HepG2 (cell line): ENCODE measurements around the gene MARS1. TPM values are rescaled to one million over a fixed set of nuclear protein-coding genes. Genes with fewer than 3 reads are reported as not detected.
"Not testable (repeated sequence)": the region's sequence is repeated elsewhere in the genome, so short reads cannot be mapped to it uniquely, and the experiment has no call there.

ENCODE experiments used
- ATAC-seq: fragments of 200-7000 bp; cut with Tn5 transposase; 3 replicates; pipeline ENCODE4 v1.9.1; 2020; ENCODE audit warnings: mild to moderate bottlenecking, moderate library complexity
- BruUV-seq: library from RNA; stranded (reverse); fragments of 400-500 nt; replicated peaks from 2 replicates; lab custom pipeline; 2021; lab: Mats Ljungman, UMichigan
- CTCF ChIA-PET: fragments of 300-600 bp; formaldehyde crosslinking; extraction: SDS; loops from one replicate; lab custom pipeline; 2021; ENCODE audit warnings: low total read pairs, inconsistent platforms, low intra/inter-chr PET ratio; lab: Yijun Ruan, JAX
- POLR2A ChIA-PET: fragments of 350-600 bp; sonication (Branson Sonifier 250); formaldehyde crosslinking; loops from one replicate; lab custom pipeline; 2020; ENCODE audit warnings: antibody characterized with exemption, inconsistent platforms; lab: Yijun Ruan, JAX
- DNase-seq: peaks from one replicate; pipeline ENCODE4 v3.0.0-alpha.2; 2015; ENCODE audit warnings: low spot score
- FAIRE-seq: peaks from 3 replicates; lab custom pipeline; 2011; peaks lifted over from hg19 to GRCh38; lab: Jason Lieb, UNC
- H2AFZ ChIP-seq: one replicate; pipeline ENCODE4 v1.6.1; 2011; ENCODE audit warnings: low read length, inconsistent platforms
- H3K27ac ChIP-seq: fragments of 300-600 bp; 3 replicates; pipeline ENCODE4 v1.8.0; 2011; ENCODE audit warnings: mixed run types, mild to moderate bottlenecking, mixed read lengths, low read length, inconsistent platforms; ENCODE audit not compliant: insufficient read depth; ENCODE audit errors: extremely low read length
- H3K27me3 ChIP-seq, 2 experiments: fragments of 200-600 bp in 1 of 2; 2 replicates in 1 of 2; 3 replicates in 1 of 2; pipeline versions ENCODE4 v1.6.0 to v1.8.0; 2011; ENCODE audit warnings: low read length in 2 of 2, mild to moderate bottlenecking in 2 of 2, moderate library complexity in 2 of 2, inconsistent platforms in 1 of 2; ENCODE audit not compliant: insufficient read depth in 2 of 2, control insufficient read depth in 1 of 2
- H3K36me3 ChIP-seq, 2 experiments: fragments of 200-600 bp in 1 of 2; replicated peaks in 1 of 2; 2 replicates in 1 of 2; 3 replicates in 1 of 2; pipeline versions ENCODE4 v1.5.1 to v1.8.0; 2011; ENCODE audit warnings: low read length in 2 of 2, inconsistent platforms in 1 of 2; ENCODE audit not compliant: insufficient read depth in 2 of 2, control insufficient read depth in 1 of 2
- H3K4me1 ChIP-seq: 2 replicates; pipeline ENCODE4 v1.5.1; 2012; ENCODE audit warnings: low read length, inconsistent platforms; ENCODE audit not compliant: insufficient read depth
- H3K4me2 ChIP-seq: 2 replicates; pipeline ENCODE4 v1.6.0; 2011; ENCODE audit warnings: low read depth, low read length, inconsistent platforms
- H3K4me3 ChIP-seq, 3 experiments: fragments of 200-600 bp in 1 of 3; sonication (generic), shearing (Covaris generic) in 1 of 3; replicated peaks in 1 of 3; 2 replicates each; pipeline ENCODE4 v1.5.1; 2011 to 2016; ENCODE audit warnings: low read length in 3 of 3, inconsistent platforms in 2 of 3, low read depth in 2 of 3, mild to moderate bottlenecking in 2 of 3, control low read depth in 1 of 3, mixed read lengths in 1 of 3; ENCODE audit not compliant: insufficient read depth in 1 of 3
- H3K79me2 ChIP-seq: one replicate; pipeline ENCODE4 v1.6.1; 2011; ENCODE audit warnings: low read length, inconsistent platforms; ENCODE audit not compliant: insufficient read depth
- H3K9ac ChIP-seq: 2 replicates; pipeline ENCODE4 v1.6.0; 2011; ENCODE audit warnings: mild to moderate bottlenecking, low read depth, low read length, inconsistent platforms; ENCODE audit not compliant: insufficient read depth
- H3K9me3 ChIP-seq: 2 replicates; pipeline ENCODE4 v1.5.1; 2012; ENCODE audit warnings: mild to moderate bottlenecking, low read length
- H4K20me1 ChIP-seq: 2 replicates; pipeline ENCODE4 v1.6.0; 2011; ENCODE audit warnings: inconsistent platforms, mild to moderate bottlenecking, low read length, moderate library complexity; ENCODE audit not compliant: insufficient read depth
- RBFOX2 ChIP-seq: fragments of 200-400 bp; formaldehyde crosslinking; IDR thresholded peaks from 2 replicates; pipeline ENCODE4 v1.6.1; 2017; ENCODE audit warnings: low read depth, mild to moderate bottlenecking, low read length
- WGBS: methylation state at CpG from one replicate; pipeline ENCODE4 v1.1.6; 2017; ENCODE audit warnings: low lambda C conversion rate; 5-methylcytosine and 5-hydroxymethylcytosine counted together
- in situ Hi-C: cut with HindIII; loops from 2 replicates; pipeline ENCODE4 v1.10.0; 2017; ENCODE audit warnings: low pct_unique_long_range_greater_than_20kb; ENCODE audit not compliant: extremely low pct_ligation_motif_present
- intact Hi-C: fragments of 100-400 bp; cut with micrococcal nuclease; formaldehyde crosslinking; loops from one replicate; pipeline ENCODE4 v1.10.0; 2022; ENCODE audit not compliant: unreplicated experiment
- polyA plus RNA-seq, 8 experiments: library from polyadenylated mRNA; depleted of rRNA in 3 of 8; stranded (reverse) in 7 of 8; unstranded in 1 of 8; fragments of >200 nt; fragmentation: Illumina TruSeq in 4 of 8; extraction: Trizol in 4 of 8; gene quantifications; 2 replicates each; pipeline versions ENCODE4 v1.2.1 to v1.2.3, GENCODE V29; 2011 to 2016; ENCODE audit warnings: low read depth in 4 of 8, missing spikeins in 1 of 8, mixed read lengths in 1 of 8; ENCODE audit not compliant: insufficient read depth in 1 of 8
- total RNA-seq, 5 experiments: library from RNA; depleted of rRNA; stranded (reverse); fragments of >200 nt; fragmentation: Illumina TruSeq; extraction: Trizol; gene quantifications; 2 replicates each; pipeline ENCODE4 v1.2.3, GENCODE V29; 2016; ENCODE audit warnings: low read depth in 1 of 5

Gene MARS1
- total and polyA plus RNA-seq, 2 of the 13 experiments (the other 11 are each of a cell fraction or from before 2014, with no cell fraction given): 115 to 181 TPM

DNA sequence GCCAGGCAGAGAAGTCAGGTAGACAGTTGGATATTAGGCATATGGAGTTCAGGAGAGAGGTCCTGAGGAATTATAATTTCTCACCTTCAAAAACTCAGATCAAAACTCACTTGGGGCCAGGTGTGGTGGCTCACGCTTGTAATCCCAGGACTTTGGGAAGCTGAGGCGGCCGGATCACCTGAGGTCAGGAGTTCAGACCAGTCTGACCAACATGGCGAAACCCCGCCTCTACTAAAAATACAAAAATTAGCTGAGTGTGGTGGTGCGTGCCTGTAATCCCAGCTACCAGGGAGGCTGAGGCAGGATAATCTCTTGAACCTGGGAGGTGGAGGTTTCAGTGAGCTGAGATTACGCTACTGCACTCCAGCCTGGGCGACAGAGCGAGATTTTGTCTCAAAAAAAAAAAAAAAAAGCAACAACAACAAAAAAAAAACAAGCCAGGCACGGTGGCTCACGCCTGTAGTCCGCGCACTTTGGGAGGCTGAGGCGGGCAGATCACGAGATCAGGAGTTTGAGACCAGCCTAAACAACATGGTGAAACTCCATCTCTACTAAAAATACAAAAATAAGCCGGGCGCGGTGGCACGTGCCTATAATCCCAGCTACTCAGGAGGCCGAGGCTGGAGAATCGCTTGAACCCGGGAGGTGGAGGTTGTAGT, 14.6 kb downstream of the MARS1 start:
- H3K4me3 ChIP-seq, H3K27ac ChIP-seq, DNase-seq, intact Hi-C loops, H2AFZ ChIP-seq, H3K79me2 ChIP-seq, H3K4me1 ChIP-seq, ATAC-seq, H3K9ac ChIP-seq, H3K9me3 ChIP-seq, FAIRE-seq, BruUV-seq, H3K27me3 ChIP-seq, CTCF ChIA-PET, H4K20me1 ChIP-seq, in situ Hi-C loops, H3K4me2 ChIP-seq: not testable (repeated sequence)
- 0 out of 2 replicates have a peak, but pooled peaks have one; percentile 34 for TF ChIP-seq RBFOX2
- 98% methylated on average over 22 of the region's 22 CpGs for WGBS
- H3K36me3 ChIP-seq: peaks cover 28 to 71% of the 10 kb centered on the region in 2 experiments; a peak in 4 of 5 replicates
- POLR2A ChIA-PET: interaction anchor here (0.6 to 9.0 kb wide), 5 partner anchors 12 to 181 kb away, joined by 3 to 90 read pairs (median 3); partner anchors contain the start of gene DDIT3

- ATAC-seq, H4K20me1 ChIP-seq, CTCF ChIA-PET, H3K4me3 ChIP-seq, H3K27me3 ChIP-seq, H3K79me2 ChIP-seq, intact Hi-C loops, BruUV-seq, DNase-seq, FAIRE-seq, H3K4me2 ChIP-seq, in situ Hi-C loops, H3K9me3 ChIP-seq, H3K27ac ChIP-seq, H2AFZ ChIP-seq, H3K9ac ChIP-seq, H3K4me1 ChIP-seq: not testable (repeated sequence)
- 93% methylated on average over 4 of the region's 4 CpGs for WGBS
- POLR2A ChIA-PET: interaction anchor here (9.0 kb wide), 1 partner anchor 11 kb away, joined by 90 read pairs; the partner anchor contains the start of gene DDIT3
- H3K36me3 ChIP-seq: peaks cover 16 to 58% of the 10 kb centered on the region in 2 experiments; a peak in 4 of 5 replicates
Measured at GRCh38 chr12:57506541-57506940, 18.7 kb downstream of the MARS1 start.

GRCh38 chr12:57507796-57508195, 19.9 kb downstream of the MARS1 start:
- not testable (repeated sequence) for BruUV-seq

More at GRCh38 chr12:57507796-57508195, 19.9 kb downstream of the MARS1 start:
- H2AFZ ChIP-seq, FAIRE-seq, POLR2A ChIA-PET, DNase-seq, H4K20me1 ChIP-seq, H3K4me3 ChIP-seq, H3K27me3 ChIP-seq, H3K4me1 ChIP-seq, in situ Hi-C loops, H3K27ac ChIP-seq, ATAC-seq, H3K9me3 ChIP-seq, CTCF ChIA-PET, H3K9ac ChIP-seq, H3K79me2 ChIP-seq, H3K4me2 ChIP-seq, intact Hi-C loops: not testable (repeated sequence)
- no CpG with 5 or more reads among the region's 28 CpGs for WGBS
- peaks cover 24 to 62% of the 10 kb centered on the region in 2 experiments; a peak in 4 of 5 replicates for H3K36me3 ChIP-seq
